Activated naive CD4-positive, alpha-beta T cell treated with anti-CD3 and anti-CD28 coated beads for 36 hours (primary cell): ENCODE measurements around the gene TRIP13. TPM values are rescaled to one million over a fixed set of nuclear protein-coding genes. Genes with fewer than 3 reads are reported as not detected.

Experiments used
- CTCF ChIA-PET: fragments of 350-600 bp; sonication (Branson Sonifier 250); formaldehyde crosslinking; loops from one replicate; lab custom pipeline; 2021; ENCODE audit warnings: antibody characterized with exemption; lab: Charles Lee
- DNase-seq: peaks from one replicate; pipeline ENCODE4 v3.0.0-alpha.2; 2020
- H3K27ac Mint-ChIP-seq: one replicate; pipeline ENCODE4 v1.8.0; 2021; ENCODE audit warnings: mild to moderate bottlenecking, mixed read lengths
- H3K27me3 Mint-ChIP-seq: one replicate; pipeline ENCODE4 v1.8.0; 2021; ENCODE audit warnings: low read depth, mixed read lengths
- H3K36me3 Mint-ChIP-seq: one replicate; pipeline ENCODE4 v1.8.0; 2021; ENCODE audit warnings: low read depth, mixed read lengths
- H3K4me1 Mint-ChIP-seq: one replicate; pipeline ENCODE4 v1.8.0; 2021; ENCODE audit warnings: low read depth, mixed read lengths
- H3K4me3 Mint-ChIP-seq: one replicate; pipeline ENCODE4 v1.8.0; 2021; ENCODE audit warnings: mild to moderate bottlenecking, moderate library complexity, mixed read lengths
- H3K9me3 Mint-ChIP-seq: one replicate; pipeline ENCODE4 v1.8.0; 2021; ENCODE audit warnings: mixed read lengths
- intact Hi-C: fragments of 100-400 bp; cut with micrococcal nuclease; formaldehyde crosslinking; loops from one replicate; pipeline ENCODE4 v1.15.1; 2023
- total RNA-seq, 2 experiments: library from RNA; stranded (reverse); gene quantifications; one replicate each; pipeline ENCODE4 v1.2.3, GENCODE V29; 2021

TRIP13 gene
- total RNA-seq, 2 experiments from 2014 or later = 24.0 to 29.9 TPM

DNA sequence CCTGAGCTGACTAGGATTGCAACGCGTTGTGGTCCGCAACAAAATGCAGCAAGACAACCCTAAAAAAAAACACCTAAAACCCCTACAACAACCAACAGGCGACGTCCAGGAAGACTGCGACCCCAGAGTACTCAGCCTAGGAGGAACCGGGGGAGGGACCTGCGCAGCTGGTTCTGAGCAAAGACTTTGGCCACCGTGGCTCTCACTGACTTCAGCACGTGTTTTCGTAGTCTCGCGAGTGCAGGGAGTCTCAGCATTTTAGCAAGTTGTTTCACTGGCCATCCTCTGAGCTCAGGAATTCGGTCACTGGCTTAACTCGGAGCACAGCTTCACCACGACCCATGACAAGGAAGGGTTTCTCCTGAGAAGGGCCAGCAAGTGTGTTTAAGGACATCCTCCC is 33.3 kb upstream of the TRIP13 start:
- Mint-ChIP-seq H3K27ac (no peak overlapping the region), H3K36me3 (peaks cover 4% of the 10 kb centered on the region), H3K27me3 (no peaks in the 10 kb centered on the region), H3K4me1 (no peaks in the 10 kb centered on the region), H3K4me3 (no peak overlapping the region), H3K9me3 (no peaks in the 10 kb centered on the region)
- CTCF ChIA-PET = no interaction called here
- intact Hi-C loops = no loop called here
- DNase-seq = no peak

DNA sequence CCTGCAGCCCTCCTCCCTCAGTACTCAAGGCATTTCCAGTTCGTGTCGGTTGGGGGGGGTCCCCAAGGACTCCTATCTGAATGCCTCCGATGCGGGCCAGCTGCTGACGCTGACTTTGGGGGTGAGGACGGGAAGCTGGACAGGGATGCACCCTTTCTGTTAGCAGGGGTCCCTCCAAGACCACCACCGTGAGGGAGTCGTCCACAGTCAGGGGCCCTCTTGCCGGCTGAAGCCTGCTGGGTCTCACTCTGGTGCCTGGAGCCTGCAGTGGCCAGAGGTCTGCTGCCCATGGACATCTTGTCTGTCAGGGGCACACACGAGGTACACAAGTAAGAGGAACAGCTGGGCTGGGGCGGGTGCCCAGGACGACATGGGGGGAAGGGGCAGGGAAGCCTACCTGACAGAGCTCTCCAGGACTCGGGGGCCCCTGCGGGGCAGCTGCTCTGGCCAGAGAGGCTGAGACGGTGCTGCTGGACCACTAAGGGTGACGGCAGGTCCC is 32.8 kb upstream of the TRIP13 start:
- CTCF ChIA-PET = no interaction called here
- Mint-ChIP-seq H3K27me3 (no peaks in the 10 kb centered on the region), H3K9me3 (no peaks in the 10 kb centered on the region), H3K4me3 (no peak overlapping the region), H3K36me3 (peaks cover 4% of the 10 kb centered on the region), H3K27ac (no peak overlapping the region), H3K4me1 (no peaks in the 10 kb centered on the region)
- DNase-seq = no peak
- intact Hi-C loops = no loop called here

DNA sequence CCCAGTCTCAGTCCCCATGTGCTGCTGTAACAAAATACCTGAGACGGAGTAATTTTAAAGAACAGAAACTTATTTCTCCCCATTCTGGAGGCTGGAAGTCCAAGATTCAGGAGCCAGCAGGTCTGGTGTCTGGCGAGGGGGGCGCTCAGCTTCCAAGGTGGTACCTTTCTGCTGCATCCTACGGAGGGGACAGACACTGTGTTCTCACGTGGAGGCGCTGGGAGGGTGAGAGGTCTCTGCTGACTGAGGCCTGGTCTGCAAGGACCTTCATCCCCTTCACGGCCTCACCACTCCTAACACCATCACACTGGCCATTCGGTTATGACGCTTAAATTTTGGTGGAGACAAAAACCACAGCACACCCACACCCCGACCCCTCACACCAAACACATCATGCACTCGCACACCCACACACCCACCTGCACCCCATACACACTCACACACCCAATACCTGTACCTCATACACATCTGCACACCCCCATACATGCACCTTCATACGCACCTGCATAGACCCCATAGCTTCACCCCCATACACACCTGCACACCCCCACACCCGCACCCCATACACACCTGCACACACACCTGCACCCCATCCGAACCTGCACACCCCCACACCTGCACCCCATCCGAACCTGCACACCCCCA is 32.1 kb upstream of the TRIP13 start:
- H3K36me3 Mint-ChIP-seq = peaks cover 7% of the 10 kb centered on the region
- H3K27ac Mint-ChIP-seq = no peak overlapping the region
- no peaks in the 10 kb centered on the region for H3K4me1 Mint-ChIP-seq
- intact Hi-C loops = no loop called here
- CTCF ChIA-PET = no interaction called here
- no peak for DNase-seq
- H3K27me3 Mint-ChIP-seq = no peaks in the 10 kb centered on the region
- no peaks in the 10 kb centered on the region for H3K9me3 Mint-ChIP-seq
- no peak overlapping the region for H3K4me3 Mint-ChIP-seq

DNA sequence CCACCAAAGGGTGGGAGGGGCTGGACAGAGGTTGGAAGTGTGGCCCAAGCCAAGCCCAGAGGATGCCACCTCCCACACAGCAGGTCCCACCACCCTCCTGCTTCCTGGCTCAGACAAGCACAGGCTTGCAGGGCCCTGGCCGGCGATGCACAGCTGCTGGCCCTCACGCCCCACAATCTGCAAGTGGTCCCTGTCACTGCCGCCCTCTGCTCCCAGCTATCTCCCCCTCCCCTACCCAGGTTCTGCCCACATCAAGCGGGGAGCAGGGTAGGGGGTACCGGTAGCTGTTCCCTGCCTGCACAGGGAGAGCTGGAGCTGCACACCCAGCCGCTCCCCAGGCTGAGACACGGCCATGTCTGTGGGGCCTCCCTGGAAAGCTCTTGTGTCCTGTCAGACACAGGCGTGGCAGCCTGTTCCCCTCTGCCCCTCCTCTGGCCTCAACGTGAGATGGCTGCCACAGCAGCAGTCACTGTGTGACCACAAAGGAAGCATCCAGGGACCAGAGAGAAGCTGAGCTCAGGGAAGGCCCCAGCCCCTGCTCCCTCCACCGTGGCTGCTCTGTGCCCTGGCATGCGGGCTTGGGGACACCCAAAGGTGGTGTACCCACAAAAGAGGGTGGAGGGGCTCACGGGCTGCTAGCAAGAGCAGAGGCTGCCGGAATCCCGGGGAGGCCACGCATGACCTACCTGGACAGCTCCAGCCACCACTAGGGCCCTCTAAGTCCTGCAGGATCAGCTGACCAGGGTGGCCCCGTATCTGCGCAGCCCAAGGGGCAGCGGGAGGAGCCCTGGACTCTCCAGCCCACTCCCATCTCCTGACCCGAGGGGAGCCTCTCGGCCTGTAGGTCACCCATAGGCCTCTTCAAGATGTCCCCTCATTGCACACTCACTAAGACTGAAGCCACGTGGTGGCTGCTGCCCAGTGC is 31.0 kb upstream of the TRIP13 start:
- H3K27me3 Mint-ChIP-seq = no peaks in the 10 kb centered on the region
- H3K27ac Mint-ChIP-seq = no peak overlapping the region
- H3K9me3 Mint-ChIP-seq = no peaks in the 10 kb centered on the region
- peaks cover 7% of the 10 kb centered on the region for H3K36me3 Mint-ChIP-seq
- no peak for DNase-seq
- no peak overlapping the region for H3K4me3 Mint-ChIP-seq
- intact Hi-C loops = no loop called here
- no peaks in the 10 kb centered on the region for H3K4me1 Mint-ChIP-seq
- CTCF ChIA-PET = no interaction called here

DNA sequence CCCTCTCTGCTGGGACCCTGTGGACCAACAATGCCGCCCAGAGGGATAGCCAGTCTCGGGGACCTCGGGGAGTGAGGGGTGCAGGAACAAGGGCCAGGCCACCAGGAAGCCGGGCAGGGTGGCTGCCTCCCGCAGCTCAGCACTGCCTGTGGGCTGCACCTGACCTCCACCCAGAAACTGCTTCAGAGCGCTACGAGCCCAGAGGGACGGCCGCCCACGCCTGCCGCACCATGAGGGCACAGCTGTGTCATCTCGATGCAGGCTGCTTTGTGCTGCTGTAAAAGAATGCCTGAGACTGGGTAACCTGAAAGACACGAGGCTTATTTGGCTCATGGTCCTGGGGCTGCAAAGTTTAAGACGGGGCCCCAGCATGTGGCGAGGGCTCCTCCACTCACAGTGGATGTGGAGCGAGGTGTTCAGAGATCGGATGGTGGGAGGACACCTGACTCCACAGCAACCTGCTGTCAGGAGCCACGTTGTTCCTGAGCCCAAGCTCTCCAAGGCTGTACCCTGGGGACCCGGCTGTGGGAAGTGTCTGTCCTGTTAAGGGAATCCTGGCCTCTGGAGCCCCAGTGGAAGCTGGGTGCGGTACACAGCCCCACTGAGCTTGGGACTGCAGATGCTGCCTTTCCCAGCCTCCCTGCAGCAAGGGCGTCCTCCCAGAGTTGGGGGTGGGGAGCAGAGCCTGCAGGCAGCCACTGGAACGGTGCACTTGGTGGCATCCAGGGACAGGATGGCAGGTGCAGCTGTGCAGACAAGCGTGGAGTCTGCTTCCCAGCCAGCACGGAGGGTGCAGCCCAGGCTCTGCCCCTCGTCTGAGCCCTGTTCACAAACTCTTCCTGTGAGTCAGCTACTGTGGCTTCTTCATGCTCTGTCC is 30.1 kb upstream of the TRIP13 start:
- H3K4me3 Mint-ChIP-seq = no peak overlapping the region
- no peaks in the 10 kb centered on the region for H3K9me3 Mint-ChIP-seq

DNA sequence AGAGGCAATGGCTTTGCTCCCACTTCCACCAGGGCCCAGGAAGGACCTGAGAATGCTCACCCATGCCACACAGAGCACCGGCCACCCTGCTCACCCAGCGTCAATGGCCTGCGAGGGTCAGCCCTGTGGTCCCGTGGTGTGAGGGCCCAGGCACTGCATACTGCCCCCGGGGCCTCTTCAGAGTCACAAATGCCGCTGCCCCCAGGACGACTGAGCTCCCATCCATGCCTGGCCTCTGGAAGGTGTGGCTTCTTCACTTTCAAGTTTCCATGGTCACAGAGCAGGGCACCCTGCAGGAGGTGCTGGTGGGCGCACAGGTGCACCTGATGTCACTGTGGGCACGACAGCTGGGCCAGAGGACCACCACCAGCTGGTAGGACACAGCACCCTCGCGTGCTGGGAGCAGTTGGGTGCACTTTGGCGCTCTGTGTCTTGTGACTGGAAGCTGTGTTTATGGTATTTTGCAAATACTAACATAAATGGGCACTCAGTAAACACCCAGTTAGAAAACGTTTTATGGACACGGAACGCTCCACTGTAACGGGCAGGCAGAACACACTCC is 29.4 kb upstream of the TRIP13 start:
- intact Hi-C loops = no loop called here
- CTCF ChIA-PET = no interaction called here
- Mint-ChIP-seq H3K36me3 (peaks cover 13% of the 10 kb centered on the region), H3K27ac (no peak overlapping the region), H3K4me3 (no peak overlapping the region), H3K9me3 (no peaks in the 10 kb centered on the region), H3K27me3 (no peaks in the 10 kb centered on the region), H3K4me1 (no peaks in the 10 kb centered on the region)
- no peak for DNase-seq

More for the DNA sequence above, 30.1 kb upstream of the TRIP13 start:
- H3K27ac Mint-ChIP-seq = no peak overlapping the region
- intact Hi-C loops = no loop called here
- H3K36me3 Mint-ChIP-seq = peaks cover 8% of the 10 kb centered on the region
- no peaks in the 10 kb centered on the region for H3K4me1 Mint-ChIP-seq
- CTCF ChIA-PET = no interaction called here
- no peaks in the 10 kb centered on the region for H3K27me3 Mint-ChIP-seq
- no peak for DNase-seq

DNA sequence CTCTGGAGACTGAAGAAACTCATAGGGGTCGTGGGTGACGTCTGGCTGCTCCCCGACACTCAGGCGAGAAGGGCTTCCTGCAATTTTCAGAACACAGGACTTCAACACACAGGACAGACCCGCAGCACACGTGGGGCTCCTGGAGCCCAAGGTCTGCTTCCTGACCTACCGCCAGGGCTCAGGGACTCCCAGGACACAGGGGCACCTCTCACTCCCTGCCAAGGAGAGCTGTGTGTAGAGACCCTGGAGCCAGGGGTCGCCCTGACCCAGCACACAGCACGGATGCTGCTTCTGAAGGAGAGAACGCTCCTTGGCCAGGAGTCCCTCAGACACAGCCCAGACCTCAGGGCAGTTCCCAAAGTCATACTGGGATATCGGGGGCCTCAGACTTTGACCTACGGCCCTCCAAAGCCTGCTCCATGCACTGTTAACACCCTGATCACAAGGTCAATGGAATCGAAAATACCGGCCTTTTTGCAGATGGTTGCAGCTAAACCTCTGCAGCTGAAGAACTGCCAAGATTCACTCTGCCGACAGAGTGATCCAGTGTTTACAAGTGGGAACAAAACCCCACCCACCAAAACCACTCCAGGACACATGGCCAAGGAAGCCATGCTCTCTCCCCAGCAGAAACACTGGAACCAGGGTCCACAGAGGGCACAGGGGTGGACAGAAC is 28.1 kb upstream of the TRIP13 start:
- intact Hi-C loops = no loop called here
- H3K36me3 Mint-ChIP-seq = peaks cover 20% of the 10 kb centered on the region
- DNase-seq = no peak

DNA sequence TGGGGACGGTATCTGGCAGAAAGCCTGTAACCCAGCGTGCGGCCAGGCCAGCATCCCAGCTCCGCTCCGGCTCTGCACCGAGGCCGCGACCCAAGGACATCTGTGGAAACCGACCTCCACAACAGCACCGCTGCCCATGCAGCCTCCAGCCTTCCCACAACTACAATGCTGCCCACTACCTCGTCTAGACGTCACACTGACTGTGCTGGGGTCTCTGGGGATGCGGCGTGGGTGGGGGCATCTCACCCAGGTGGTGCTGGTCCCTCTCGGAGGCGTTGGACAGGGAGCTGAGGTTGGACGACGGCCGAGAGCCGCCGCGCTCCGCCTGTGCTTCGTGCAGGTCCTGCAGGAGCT is 27.5 kb upstream of the TRIP13 start:
- Mint-ChIP-seq H3K27ac (no peak overlapping the region), H3K9me3 (no peaks in the 10 kb centered on the region), H3K4me3 (no peak overlapping the region), H3K4me1 (no peaks in the 10 kb centered on the region), H3K27me3 (no peaks in the 10 kb centered on the region), H3K36me3 (peaks cover 22% of the 10 kb centered on the region)
- intact Hi-C loops = no loop called here
- CTCF ChIA-PET = no interaction called here
- no peak for DNase-seq

More for the DNA sequence above, 28.1 kb upstream of the TRIP13 start:
- Mint-ChIP-seq H3K4me1 (no peaks in the 10 kb centered on the region), H3K27me3 (no peaks in the 10 kb centered on the region), H3K9me3 (no peaks in the 10 kb centered on the region), H3K27ac (no peak overlapping the region), H3K4me3 (no peak overlapping the region)
- CTCF ChIA-PET = no interaction called here

DNA sequence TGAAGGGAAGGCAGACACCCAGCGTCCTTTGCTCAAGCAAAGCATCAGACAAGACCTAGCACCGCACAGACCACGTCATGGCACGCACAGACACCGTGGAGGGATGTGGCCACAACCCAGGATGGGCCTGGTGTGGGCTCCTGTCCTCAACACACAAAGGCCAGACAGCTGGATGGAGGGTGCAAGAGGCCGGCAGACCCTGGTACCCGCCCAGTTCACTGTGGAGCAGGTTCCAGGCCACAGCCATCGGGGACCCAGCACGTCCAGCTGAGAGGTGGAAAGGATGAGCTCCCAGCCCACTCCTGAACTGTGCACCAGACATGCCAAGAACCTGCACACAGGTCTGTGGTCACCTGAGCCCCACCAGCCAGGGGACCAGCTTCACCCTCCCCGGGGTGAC is 26.9 kb upstream of the TRIP13 start:
- intact Hi-C loops = no loop called here
- CTCF ChIA-PET = no interaction called here
- no peak overlapping the region for H3K4me3 Mint-ChIP-seq
- no peak overlapping the region for H3K27ac Mint-ChIP-seq
- H3K4me1 Mint-ChIP-seq = no peaks in the 10 kb centered on the region
- no peaks in the 10 kb centered on the region for H3K27me3 Mint-ChIP-seq
- no peak for DNase-seq
- peaks cover 29% of the 10 kb centered on the region for H3K36me3 Mint-ChIP-seq
- H3K9me3 Mint-ChIP-seq = no peaks in the 10 kb centered on the region

DNA sequence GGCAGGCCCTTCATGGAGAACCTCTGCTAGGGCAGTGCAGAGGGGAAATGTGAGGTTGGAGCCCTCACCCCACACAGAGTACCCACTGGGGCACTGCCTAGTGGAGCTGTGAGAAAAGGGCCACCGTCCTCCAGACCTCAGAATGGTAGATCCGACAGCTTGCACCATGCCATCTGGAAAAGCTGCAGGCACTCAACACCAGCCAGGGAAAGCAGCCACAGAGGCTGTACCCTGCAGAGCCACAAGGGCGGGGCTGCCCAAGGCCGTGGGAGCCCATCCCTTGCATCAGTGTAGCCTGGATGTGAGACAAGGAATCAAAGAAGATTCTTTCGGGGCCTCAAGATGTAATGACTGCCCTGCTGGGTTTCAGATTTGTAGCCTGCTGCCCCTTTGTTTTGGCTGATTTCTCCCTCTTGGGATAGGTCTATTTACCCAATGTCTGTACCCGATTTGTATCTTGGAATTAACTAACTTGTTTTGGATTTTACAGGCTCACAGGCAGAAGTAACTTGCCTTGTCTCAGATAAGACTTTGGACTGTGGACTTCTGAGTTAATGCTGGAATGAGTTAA is 25.3 kb upstream of the TRIP13 start:
- no peak overlapping the region for H3K4me3 Mint-ChIP-seq
- H3K27me3 Mint-ChIP-seq = no peaks in the 10 kb centered on the region
- DNase-seq = no peak
- intact Hi-C loops = no loop called here
- H3K36me3 Mint-ChIP-seq = peaks cover 32% of the 10 kb centered on the region
- no peak overlapping the region for H3K27ac Mint-ChIP-seq
- H3K4me1 Mint-ChIP-seq = no peaks in the 10 kb centered on the region
- H3K9me3 Mint-ChIP-seq = no peaks in the 10 kb centered on the region
- CTCF ChIA-PET = no interaction called here

DNA sequence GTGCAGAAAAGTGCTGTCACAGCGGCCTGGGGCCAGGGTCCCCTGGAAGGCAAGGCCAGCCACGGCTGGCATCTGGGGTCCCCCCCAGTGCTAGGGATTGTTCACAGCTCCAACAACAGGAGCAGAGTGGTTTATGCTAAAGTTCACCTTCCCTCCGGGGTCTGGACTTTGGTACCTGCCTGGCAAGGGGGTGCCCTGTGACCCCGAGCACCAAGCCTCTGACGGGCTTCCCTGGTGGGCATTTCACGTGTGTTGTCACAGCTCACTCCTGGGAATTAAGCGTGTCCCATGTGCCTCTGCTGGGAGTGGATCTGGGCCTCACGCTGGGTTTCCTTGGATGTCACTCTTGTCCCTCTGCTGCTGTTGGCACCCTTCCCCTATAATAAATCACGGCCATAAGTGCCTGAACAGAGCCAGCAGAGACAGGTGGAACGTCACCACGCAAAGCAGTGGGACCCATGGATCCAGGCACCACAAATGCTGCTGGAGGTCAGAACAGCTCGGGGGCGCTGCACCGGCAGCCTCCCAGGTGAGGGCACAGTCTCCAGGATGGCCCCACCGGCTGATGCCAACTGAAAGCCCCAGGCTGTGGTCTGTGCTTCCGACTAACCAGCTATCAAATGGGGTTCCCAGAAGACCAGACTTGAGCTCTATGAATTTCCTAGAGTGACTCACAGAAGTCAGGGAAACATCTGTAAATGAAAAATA is 24.1 kb upstream of the TRIP13 start:
- CTCF ChIA-PET = no interaction called here
- H3K36me3 Mint-ChIP-seq = peaks cover 36% of the 10 kb centered on the region

More for the DNA sequence above, 24.1 kb upstream of the TRIP13 start:
- no peak for DNase-seq
- Mint-ChIP-seq H3K4me3 (no peak overlapping the region), H3K4me1 (no peaks in the 10 kb centered on the region), H3K9me3 (no peaks in the 10 kb centered on the region), H3K27me3 (no peaks in the 10 kb centered on the region), H3K27ac (no peak overlapping the region)
- intact Hi-C loops = no loop called here
